Esophagus squamous epithelium (tissue), 5 donors: ENCODE data around the gene DGKQ. TPM values are rescaled to one million over a fixed set of nuclear protein-coding genes. Genes with fewer than 3 reads are reported as not detected.
"Not testable (repeated sequence)": the region's sequence is repeated elsewhere in the genome, so short reads cannot be mapped to it uniquely, and the experiment has no call there.

Source experiments
- DNase-seq: peaks from one replicate; lab custom pipeline; 2025; lab: John Stamatoyannopoulos, UW
- H3K27ac ChIP-seq, 4 donors: fragments of 200-600 bp; sonication (generic); one replicate each; pipeline ENCODE4 v1.5.1; 2016 to 2019; ENCODE audit warnings: mild to moderate bottlenecking in 1 of 4
- H3K27me3 ChIP-seq, 4 donors: fragments of 200-600 bp; sonication (generic); 1 replicate in 3 of 4; 2 replicates in 1 of 4; pipeline versions ENCODE4 v1.5.1 to v1.6.0; 2017 to 2021; ENCODE audit warnings: antibody characterized with exemption in 1 of 4
- H3K36me3 ChIP-seq, 3 donors: fragments of 200-600 bp; sonication (generic); one replicate each; pipeline ENCODE4 v1.5.1; 2016 to 2019
- H3K4me1 ChIP-seq, 3 donors: fragments of 200-600 bp; sonication (generic); one replicate each; pipeline ENCODE4 v1.5.1; 2017 to 2019
- H3K4me3 ChIP-seq, 4 donors: fragments of 200-600 bp; sonication (generic); 1 replicate in 3 of 4; 2 replicates in 1 of 4; pipeline ENCODE4 v1.5.1; 2016 to 2019; ENCODE audit warnings: mild to moderate bottlenecking in 2 of 4, moderate library complexity in 1 of 4
- H3K9me3 ChIP-seq, 3 donors: fragments of 200-600 bp; sonication (generic); one replicate each; pipeline ENCODE4 v1.5.1; 2016 to 2019
- POLR2A ChIP-seq, 4 donors: fragments of 450-650 bp; IDR thresholded peaks; one replicate each; pipeline ENCODE4 v1.6.1; 2017; ENCODE audit warnings: antibody characterized with exemption in 4 of 4, mild to moderate bottlenecking in 4 of 4, moderate library complexity in 3 of 4
- WGBS, 2 donors: methylation state at CpG; one replicate each; pipeline ENCODE4 v1.1.5; 2018; 5-methylcytosine and 5-hydroxymethylcytosine counted together
- intact Hi-C: fragments of 100-400 bp; cut with DNase I; formaldehyde crosslinking; loops from one replicate; pipeline ENCODE4 v1.15.0; 2022
- total RNA-seq, 4 donors: library from RNA; depleted of rRNA; stranded (reverse); fragments of >200 nt; gene quantifications; one replicate each; pipeline ENCODE4 v1.1.0, GENCODE V29; 2016
- TF ChIP-seq, protein P1 (sequence below), 6 experiments: fragments of 450-650 bp in 4 of 6; fragments of 200-600 bp in 2 of 6; sonication (generic) in 2 of 6; IDR thresholded peaks; one replicate each; pipeline ENCODE4 v1.5.1; 2016 to 2019; ENCODE audit warnings: antibody characterized with exemption in 6 of 6, mild to moderate bottlenecking in 4 of 6, moderate library complexity in 4 of 6
- donor health status: DM: yes; HTN: yes; CAD: no.

The DGKQ gene
- total RNA-seq, 4 donors from 2014 or later, result 9.5 to 12.0 (median 10.7) TPM

DNA sequence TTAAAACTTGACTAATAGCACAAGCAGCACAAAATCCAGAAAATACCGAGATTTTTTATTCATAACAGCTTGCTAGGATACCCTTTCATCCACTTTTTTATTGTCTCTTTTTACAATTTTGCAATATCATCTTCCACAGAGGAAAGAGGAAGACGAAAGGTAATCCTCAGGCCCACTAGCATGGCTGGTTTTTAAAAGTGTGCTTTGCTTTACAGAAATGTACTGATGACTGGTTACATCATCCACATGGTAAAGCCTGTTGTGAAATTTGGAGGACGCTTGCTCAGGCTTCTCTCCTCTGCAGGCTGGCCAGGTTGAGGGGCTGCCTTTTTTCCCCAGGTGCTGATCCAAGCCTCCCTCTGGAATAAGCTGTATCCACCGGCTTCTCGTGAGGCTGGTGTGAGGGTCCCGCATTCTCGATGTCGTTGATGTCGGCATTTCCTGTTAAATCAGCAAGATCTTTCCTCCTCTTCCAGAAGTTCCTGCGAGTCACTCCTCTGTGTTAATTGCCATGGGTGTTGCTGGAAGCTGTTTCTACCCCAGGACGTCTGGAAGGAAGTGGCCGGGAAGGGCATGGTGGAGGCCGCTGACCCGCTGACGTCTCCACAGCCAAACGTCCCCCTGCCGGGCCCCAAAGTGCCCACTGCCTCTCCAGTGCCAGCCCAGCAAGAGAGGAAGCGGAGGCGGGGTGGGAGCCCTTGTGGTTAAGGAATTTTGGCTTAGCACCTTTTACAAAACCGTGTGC lies 5.8 kb upstream of the DGKQ start:
- peaks cover 0 to 13% (median 6%) of the 10 kb centered on the region in 3 donors for H3K4me1 ChIP-seq
- H3K27ac ChIP-seq, result peak overlapping the region in 2 of 4 donors; percentile 29 to 44

DNA sequence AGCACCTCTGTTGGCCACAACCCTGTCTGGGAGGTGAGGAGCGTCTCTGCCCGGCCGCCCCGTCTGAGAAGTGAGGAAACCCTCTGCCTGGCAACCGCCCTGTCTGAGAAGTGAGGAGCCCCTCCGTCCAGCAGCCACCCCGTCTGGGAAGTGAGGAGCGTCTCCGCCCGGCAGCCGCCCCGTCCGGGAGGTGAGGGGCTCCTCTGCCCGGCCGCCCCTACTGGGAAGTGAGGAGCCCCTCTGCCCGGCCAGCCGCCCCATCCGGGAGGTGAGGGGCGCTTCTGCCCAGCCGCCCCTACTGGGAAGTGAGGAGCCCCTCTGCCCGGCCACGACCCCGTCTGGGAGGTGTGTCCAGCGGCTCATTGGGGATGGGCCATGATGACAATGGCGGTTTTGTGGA lies 2.6 kb upstream of the DGKQ start:
- H3K4me1 ChIP-seq, result peaks cover 24 to 40% (median 24%) of the 10 kb centered on the region in 3 donors
- H3K27ac ChIP-seq, H3K9me3 ChIP-seq, intact Hi-C loops, DNase-seq, H3K36me3 ChIP-seq, H3K4me3 ChIP-seq, H3K27me3 ChIP-seq: not testable (repeated sequence)
- WGBS, 2 donors, result no CpG with 5 or more reads among the region's 25 CpGs

More for the DNA sequence above, 5.8 kb upstream of the DGKQ start:
- WGBS, 2 donors, result 55 to 66% methylated on average over 7 to 16 of the region's 20 CpGs
- Histone ChIP-seq H3K36me3 (no peaks in the 10 kb centered on the region), H3K9me3 (no peaks in the 10 kb centered on the region), H3K4me3 (no peak overlapping the region), H3K27me3 (no peaks in the 10 kb centered on the region)
- intact Hi-C loops, result no loop called here
- no peak for TF ChIP-seq POLR2A (IDR thresholded peaks at IDR 0.05)
- TF ChIP-seq, protein P1, sequence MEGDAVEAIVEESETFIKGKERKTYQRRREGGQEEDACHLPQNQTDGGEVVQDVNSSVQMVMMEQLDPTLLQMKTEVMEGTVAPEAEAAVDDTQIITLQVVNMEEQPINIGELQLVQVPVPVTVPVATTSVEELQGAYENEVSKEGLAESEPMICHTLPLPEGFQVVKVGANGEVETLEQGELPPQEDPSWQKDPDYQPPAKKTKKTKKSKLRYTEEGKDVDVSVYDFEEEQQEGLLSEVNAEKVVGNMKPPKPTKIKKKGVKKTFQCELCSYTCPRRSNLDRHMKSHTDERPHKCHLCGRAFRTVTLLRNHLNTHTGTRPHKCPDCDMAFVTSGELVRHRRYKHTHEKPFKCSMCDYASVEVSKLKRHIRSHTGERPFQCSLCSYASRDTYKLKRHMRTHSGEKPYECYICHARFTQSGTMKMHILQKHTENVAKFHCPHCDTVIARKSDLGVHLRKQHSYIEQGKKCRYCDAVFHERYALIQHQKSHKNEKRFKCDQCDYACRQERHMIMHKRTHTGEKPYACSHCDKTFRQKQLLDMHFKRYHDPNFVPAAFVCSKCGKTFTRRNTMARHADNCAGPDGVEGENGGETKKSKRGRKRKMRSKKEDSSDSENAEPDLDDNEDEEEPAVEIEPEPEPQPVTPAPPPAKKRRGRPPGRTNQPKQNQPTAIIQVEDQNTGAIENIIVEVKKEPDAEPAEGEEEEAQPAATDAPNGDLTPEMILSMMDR (IDR thresholded peaks at IDR 0.05), result no peak
- no peak for DNase-seq

DNA sequence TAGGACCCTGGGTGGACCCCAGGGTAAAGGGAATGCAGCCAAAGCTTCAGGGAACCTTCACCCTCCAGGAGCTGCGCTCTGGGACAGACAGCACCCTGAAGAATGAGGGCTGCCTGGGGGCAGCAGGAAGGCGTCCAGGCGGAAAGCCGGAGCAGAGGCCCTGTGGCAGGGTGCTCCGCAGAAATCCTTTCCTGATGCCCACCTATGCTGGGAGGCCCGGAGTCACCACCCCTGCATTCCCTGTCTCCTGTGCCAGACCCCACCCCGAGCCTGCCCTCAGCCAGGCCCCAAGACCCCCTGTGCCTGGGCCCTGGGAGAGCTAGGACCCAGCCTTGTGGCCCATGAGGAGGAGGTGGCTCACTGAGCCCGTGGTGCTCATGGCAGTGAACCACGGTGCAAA lies 1.3 kb upstream of the DGKQ start:
- Histone ChIP-seq H3K36me3 (no peaks in the 10 kb centered on the region), H3K9me3 (no peaks in the 10 kb centered on the region), H3K4me3 (no peak overlapping the region), H3K4me1 (peaks cover 25 to 47% (median 26%) of the 10 kb centered on the region in 3 donors), H3K27ac (no peak overlapping the region), H3K27me3 (no peaks in the 10 kb centered on the region)
- TF ChIP-seq POLR2A (IDR thresholded peaks at IDR 0.05), result no peak
- TF ChIP-seq, protein P1 (IDR thresholded peaks at IDR 0.05), result no peak
- intact Hi-C loops, result no loop called here
- WGBS, 2 donors, result 80 to 88% methylated on average over 3 to 5 of the region's 9 CpGs
- DNase-seq, result no peak

DNA sequence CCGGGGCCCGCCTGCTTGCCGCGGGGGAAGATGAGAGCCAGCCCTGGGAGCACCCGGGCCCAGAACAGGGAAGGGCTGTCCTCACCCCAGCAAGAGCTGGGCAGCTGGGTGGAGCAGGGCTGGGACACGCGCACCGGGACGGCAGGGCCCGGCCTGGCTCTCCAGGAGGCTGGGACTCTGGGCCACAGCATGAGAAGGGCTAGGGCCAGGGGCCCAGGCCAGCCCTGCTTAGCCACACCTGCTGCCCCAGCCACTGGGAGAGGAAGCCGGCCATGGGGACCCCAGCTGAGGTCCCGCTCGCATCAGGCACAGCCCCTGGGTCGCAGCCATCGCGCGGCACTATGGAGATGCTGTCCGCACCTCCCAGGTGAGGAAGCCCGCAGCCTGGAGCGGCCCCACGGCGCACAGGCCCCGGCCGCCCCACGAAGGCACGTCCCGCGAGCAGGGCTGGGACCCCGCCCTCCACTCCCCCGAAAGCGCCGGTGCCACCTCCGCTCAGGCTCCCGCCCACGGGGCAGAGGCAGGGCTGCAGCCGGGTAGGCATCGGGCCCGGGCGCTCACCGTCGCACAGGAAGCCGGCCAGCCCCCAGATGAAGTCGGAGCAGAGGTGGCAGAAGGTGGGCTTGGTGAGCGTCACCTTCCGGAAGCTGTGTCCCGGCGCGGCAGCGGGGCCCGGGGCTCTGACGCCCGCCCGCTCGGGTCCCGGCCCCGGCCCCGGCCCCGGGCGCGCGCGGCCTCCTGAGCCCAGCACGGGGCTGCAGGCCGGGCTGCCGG lies 531 bp downstream of the DGKQ start:
- intact Hi-C loops, result no loop called here
- Histone ChIP-seq H3K4me1 (peaks cover 20 to 43% (median 31%) of the 10 kb centered on the region in 3 donors), H3K36me3 (no peaks in the 10 kb centered on the region), H3K27ac (peak overlapping the region; percentile 9 to 65 (median 40)), H3K27me3 (no peaks in the 10 kb centered on the region), H3K9me3 (no peaks in the 10 kb centered on the region), H3K4me3 (peak overlapping the region; percentile 55 to 95 (median 74))
- no peak for TF ChIP-seq POLR2A (IDR thresholded peaks at IDR 0.05)
- TF ChIP-seq, protein P1 (IDR thresholded peaks at IDR 0.05), result no peak
- WGBS, 2 donors, result no CpG with 5 or more reads among the region's 65 CpGs
- DNase-seq, result no peak

DNA sequence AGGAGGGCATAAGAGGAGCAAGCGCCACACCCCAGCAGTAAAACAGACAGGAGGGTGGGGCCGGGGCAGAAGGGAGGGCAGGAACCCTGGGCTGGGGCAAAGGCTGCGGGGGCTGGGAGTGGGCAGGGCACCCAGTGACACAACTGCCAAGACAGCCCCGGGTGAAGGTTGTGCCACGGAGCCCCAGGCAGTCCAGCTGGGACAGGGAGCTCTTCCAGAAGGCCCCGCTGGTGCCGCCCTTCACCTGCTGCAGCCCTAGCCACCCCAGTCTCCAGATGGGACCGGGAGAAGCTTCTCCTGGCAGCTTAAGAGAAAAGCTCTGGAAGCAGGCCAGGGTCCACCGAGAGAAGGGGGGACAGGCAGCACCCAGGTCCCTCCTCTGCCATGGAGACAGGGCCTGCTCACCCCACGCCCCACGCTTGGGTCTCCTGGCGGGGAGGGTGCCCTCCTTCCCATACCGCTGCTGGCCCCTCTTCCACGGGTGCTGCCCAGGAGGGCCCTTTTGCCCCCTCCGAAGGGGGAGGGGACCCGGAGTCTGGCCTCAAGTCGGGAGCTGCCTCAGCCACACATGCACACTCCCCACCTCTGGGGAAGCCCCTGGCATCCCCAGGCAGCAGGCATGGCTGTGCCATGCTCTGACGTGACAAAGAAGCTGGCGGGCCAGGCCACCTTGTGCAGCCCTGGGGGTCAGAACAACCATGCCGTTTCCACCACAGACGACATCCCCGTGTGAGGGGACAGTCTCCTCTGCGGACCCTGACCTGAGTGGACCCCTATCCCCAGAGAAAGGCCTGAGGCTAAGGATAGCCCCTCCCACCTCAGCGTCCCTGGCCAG lies 1.5 kb downstream of the DGKQ start:
- 40 to 42% methylated on average over 2 to 5 of the region's 24 CpGs for WGBS, 2 donors
- Histone ChIP-seq H3K36me3 (peaks cover 0 to 9% (median 0%) of the 10 kb centered on the region in 3 donors), H3K27ac (peak overlapping the region in 3 of 4 donors; percentile 36 to 65 (median 45)), H3K4me1 (peaks cover 20 to 48% (median 33%) of the 10 kb centered on the region in 3 donors), H3K4me3 (peak overlapping the region; percentile 55 to 95 (median 74)), H3K27me3 (no peaks in the 10 kb centered on the region), H3K9me3 (no peaks in the 10 kb centered on the region)
- no peak for DNase-seq
- TF ChIP-seq, protein P1 (IDR thresholded peaks at IDR 0.05), result no peak
- no peak for TF ChIP-seq POLR2A (IDR thresholded peaks at IDR 0.05)
- intact Hi-C loops, result no loop called here
